Heart left ventricle (tissue), 13 donors: ENCODE results near the gene NTRK3.

Source experiments
- POLR2A ChIP-seq, 2 donors: fragments of 450-650 bp; IDR thresholded peaks; one replicate each; pipeline ENCODE4 v1.6.1; 2017; ENCODE audit warnings: antibody characterized with exemption in 2 of 2, mild to moderate bottlenecking in 2 of 2, moderate library complexity in 2 of 2
- TF ChIP-seq, protein P1 (sequence below), 12 donors: fragments of 200-600 bp; sonication (generic) in 4 of 12; IDR thresholded peaks; one replicate each; pipeline versions ENCODE4 v1.5.0 to v1.8.0; 2018 to 2022; ENCODE audit warnings: antibody characterized with exemption in 12 of 12, mild to moderate bottlenecking in 5 of 12
- donor health status: ischemic (EF 13 %, LVEDD 7.1; RV severe dilation, severe dysfunction).
- donor health status: DM: no; HTN: yes; CAD: no.
- donor health status: DM: no; HTN: no; CAD: no.
- donor health status: ischemic (EF 25% LVEDD 6.9; RV normal size, moderate dysfunction).
- donor health status: ischemic (EF 25% LVEDD 5.7; RV mildly dilated, moderate dysfunction).
- donor health status: ischemic (EF 35%, LVEDD 5.7; RV mildly dilated, moderate dysfunction).
- donor health status: nonischemic (EF 11% LVEDD 7.7; RV severe dilation, severe dysfunction).
- donor health status: DM: yes; HTN: yes; CAD: no.
- donor health status: PGD.
- donor health status: ischemic (EF 29% LVEDD 5.4; RV normal size, mild dysfunction).
- donor health status: nonischemic (EF 23%, LVEDD 6.1; RV moderate dilation, normal function).

DNA sequence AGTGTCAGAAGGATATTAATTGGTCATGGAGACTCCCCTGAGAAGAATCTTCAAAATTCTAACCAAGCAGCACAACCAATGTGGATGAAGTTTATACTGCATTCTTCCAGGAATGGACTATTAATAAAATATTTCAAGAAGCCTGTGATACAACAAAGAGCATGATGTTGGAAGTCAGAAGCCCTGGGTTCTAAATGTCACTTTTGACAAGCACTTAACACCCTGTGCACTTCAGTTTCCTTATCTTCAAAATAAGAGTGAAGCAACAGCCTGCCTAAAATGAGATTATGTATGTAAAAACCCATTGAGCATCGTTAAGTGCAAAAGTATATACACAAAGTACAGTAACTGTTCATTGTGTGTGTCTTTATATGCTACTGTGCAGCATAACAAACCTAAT, 369.4 kb downstream of the NTRK3 start:
- TF ChIP-seq, protein P1, sequence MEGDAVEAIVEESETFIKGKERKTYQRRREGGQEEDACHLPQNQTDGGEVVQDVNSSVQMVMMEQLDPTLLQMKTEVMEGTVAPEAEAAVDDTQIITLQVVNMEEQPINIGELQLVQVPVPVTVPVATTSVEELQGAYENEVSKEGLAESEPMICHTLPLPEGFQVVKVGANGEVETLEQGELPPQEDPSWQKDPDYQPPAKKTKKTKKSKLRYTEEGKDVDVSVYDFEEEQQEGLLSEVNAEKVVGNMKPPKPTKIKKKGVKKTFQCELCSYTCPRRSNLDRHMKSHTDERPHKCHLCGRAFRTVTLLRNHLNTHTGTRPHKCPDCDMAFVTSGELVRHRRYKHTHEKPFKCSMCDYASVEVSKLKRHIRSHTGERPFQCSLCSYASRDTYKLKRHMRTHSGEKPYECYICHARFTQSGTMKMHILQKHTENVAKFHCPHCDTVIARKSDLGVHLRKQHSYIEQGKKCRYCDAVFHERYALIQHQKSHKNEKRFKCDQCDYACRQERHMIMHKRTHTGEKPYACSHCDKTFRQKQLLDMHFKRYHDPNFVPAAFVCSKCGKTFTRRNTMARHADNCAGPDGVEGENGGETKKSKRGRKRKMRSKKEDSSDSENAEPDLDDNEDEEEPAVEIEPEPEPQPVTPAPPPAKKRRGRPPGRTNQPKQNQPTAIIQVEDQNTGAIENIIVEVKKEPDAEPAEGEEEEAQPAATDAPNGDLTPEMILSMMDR (IDR thresholded peaks at IDR 0.05) = no peak
- no peak for TF ChIP-seq POLR2A (IDR thresholded peaks at IDR 0.05)
